ENCODE measurements around the gene TMED10. TPM values are rescaled to one million over a fixed set of nuclear protein-coding genes. Genes with fewer than 3 reads are reported as not detected.

The TMED10 gene
- total RNA-seq, 1 donor from 2014 or later: 380 TPM

DNA sequence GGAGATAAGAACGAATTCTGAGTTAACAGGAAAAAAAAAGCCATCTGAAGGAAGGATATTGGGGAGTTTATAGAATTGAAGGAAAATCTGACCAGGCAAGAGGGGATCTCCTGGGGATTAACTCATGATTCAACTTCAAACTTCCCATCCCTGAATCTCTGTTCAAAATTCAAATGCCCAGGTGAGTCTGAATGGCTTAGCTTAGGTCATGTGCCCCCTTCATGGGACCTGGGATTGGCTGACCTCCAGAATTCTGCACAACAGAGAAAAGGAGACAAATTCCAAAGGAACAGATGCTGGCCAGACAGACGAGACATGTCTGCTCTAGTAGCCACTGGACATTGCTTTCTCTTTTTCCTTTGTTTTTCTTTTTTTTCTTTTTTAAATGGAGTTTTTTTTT lies 26.2 kb upstream of the TMED10 start:
- TF ChIP-seq, protein P1, sequence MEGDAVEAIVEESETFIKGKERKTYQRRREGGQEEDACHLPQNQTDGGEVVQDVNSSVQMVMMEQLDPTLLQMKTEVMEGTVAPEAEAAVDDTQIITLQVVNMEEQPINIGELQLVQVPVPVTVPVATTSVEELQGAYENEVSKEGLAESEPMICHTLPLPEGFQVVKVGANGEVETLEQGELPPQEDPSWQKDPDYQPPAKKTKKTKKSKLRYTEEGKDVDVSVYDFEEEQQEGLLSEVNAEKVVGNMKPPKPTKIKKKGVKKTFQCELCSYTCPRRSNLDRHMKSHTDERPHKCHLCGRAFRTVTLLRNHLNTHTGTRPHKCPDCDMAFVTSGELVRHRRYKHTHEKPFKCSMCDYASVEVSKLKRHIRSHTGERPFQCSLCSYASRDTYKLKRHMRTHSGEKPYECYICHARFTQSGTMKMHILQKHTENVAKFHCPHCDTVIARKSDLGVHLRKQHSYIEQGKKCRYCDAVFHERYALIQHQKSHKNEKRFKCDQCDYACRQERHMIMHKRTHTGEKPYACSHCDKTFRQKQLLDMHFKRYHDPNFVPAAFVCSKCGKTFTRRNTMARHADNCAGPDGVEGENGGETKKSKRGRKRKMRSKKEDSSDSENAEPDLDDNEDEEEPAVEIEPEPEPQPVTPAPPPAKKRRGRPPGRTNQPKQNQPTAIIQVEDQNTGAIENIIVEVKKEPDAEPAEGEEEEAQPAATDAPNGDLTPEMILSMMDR (IDR thresholded peaks at IDR 0.05): no peak
- H3K27ac Mint-ChIP-seq (ENCODE audit: unreplicated experiment): no peak overlapping the region
- H3K4me3 Mint-ChIP-seq (ENCODE audit: unreplicated experiment): no peak overlapping the region
- H3K9me3 Mint-ChIP-seq (ENCODE audit: unreplicated experiment): no peaks in the 10 kb centered on the region
- peaks cover 23% of the 10 kb centered on the region for H3K4me1 Mint-ChIP-seq (ENCODE audit: unreplicated experiment)
- no peaks in the 10 kb centered on the region for H3K36me3 Mint-ChIP-seq (ENCODE audit: unreplicated experiment)
- no peaks in the 10 kb centered on the region for H3K27me3 Mint-ChIP-seq (ENCODE audit: unreplicated experiment)
- DNase-seq (ENCODE audit: extremely low spot score, unreplicated experiment): no peak

DNA sequence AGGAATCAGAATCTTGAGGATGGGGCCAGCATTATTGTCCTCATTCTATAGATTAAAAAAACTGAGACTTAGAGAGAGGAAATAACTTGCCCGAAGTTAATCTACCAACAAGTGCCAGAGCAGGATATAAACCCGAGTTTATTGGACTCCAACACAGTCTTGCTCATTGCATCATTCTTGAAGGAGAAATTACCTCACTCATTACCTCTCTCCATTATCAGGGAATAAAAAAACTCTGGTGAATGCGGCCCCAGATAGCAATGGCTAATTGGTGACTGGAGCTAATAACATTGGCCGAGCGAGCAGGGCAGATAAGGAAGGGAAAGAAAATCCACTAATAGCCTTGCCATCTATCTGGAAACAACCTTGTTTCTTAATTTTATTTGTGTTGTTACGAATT lies 24.7 kb upstream of the TMED10 start:
- no peak for DNase-seq (ENCODE audit: extremely low spot score, unreplicated experiment)
- no peaks in the 10 kb centered on the region for H3K9me3 Mint-ChIP-seq (ENCODE audit: unreplicated experiment)
- TF ChIP-seq, protein P1 (IDR thresholded peaks at IDR 0.05): no peak
- H3K27ac Mint-ChIP-seq (ENCODE audit: unreplicated experiment): no peak overlapping the region
- H3K4me1 Mint-ChIP-seq (ENCODE audit: unreplicated experiment): peaks cover 23% of the 10 kb centered on the region
- no peaks in the 10 kb centered on the region for H3K36me3 Mint-ChIP-seq (ENCODE audit: unreplicated experiment)
- H3K4me3 Mint-ChIP-seq (ENCODE audit: unreplicated experiment): no peak overlapping the region
- no peaks in the 10 kb centered on the region for H3K27me3 Mint-ChIP-seq (ENCODE audit: unreplicated experiment)

DNA sequence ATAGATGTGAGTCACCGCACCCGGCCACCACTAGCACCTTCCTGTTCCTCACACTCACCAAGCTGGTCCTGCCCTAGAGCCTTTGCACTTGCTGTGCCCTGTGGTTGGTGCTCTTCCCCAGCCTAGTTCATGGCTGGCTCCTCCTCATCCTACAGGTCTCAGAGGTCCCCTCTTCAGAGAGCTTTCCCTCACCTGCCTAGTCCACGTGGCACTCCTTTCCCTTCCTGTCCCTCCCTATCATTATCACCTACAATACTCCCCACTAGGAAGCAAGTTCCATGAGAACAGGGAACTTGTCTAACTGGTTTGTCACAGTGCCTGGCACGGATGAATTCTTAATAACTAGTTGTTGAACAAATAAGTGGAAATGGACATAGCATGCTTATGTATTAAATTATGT lies 24.0 kb upstream of the TMED10 start:
- TF ChIP-seq, protein P1 (IDR thresholded peaks at IDR 0.05): no peak
- H3K4me3 Mint-ChIP-seq (ENCODE audit: unreplicated experiment): no peak overlapping the region
- no peaks in the 10 kb centered on the region for H3K9me3 Mint-ChIP-seq (ENCODE audit: unreplicated experiment)
- H3K27me3 Mint-ChIP-seq (ENCODE audit: unreplicated experiment): no peaks in the 10 kb centered on the region
- peaks cover 23% of the 10 kb centered on the region for H3K4me1 Mint-ChIP-seq (ENCODE audit: unreplicated experiment)
- H3K36me3 Mint-ChIP-seq (ENCODE audit: unreplicated experiment): no peaks in the 10 kb centered on the region
- H3K27ac Mint-ChIP-seq (ENCODE audit: unreplicated experiment): no peak overlapping the region
- DNase-seq (ENCODE audit: extremely low spot score, unreplicated experiment): no peak

DNA sequence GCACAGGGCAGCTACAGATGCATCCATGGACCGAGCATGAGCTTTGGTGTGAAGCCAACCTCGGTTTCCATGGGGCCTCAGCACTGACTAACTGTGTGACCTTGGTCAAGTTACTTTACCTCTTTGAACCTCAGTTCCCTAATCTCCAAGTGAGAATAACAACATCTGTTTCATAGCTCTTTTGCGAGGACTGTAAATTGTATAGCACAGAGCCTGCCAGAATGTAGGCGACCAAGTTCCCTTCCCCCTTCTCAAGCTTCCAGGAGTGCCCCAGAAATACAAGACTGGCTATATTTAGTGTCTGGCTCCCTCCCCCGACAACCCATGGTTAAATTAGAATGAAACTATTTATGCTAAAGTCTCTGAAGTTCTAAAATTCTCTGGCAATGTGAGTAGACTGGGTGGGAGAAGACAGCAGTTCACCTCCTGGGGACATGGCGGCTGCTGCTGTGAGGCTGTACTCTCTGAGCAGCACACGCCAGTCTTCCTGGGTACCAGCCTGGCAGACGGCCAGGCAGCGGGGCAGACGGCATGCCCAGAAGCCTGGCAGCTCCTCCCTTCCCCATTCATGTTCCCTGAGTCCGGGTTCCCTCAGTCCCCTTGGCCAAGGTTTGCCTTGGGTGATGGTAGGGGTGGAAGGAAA lies 22.0 kb upstream of the TMED10 start:
- H3K36me3 Mint-ChIP-seq (ENCODE audit: unreplicated experiment): no peaks in the 10 kb centered on the region
- no peaks in the 10 kb centered on the region for H3K9me3 Mint-ChIP-seq (ENCODE audit: unreplicated experiment)
- DNase-seq (ENCODE audit: extremely low spot score, unreplicated experiment): no peak
- TF ChIP-seq, protein P1 (IDR thresholded peaks at IDR 0.05): no peak
- H3K27me3 Mint-ChIP-seq (ENCODE audit: unreplicated experiment): no peaks in the 10 kb centered on the region
- H3K4me1 Mint-ChIP-seq (ENCODE audit: unreplicated experiment): peaks cover 13% of the 10 kb centered on the region
- no peak overlapping the region for H3K27ac Mint-ChIP-seq (ENCODE audit: unreplicated experiment)
- H3K4me3 Mint-ChIP-seq (ENCODE audit: unreplicated experiment): no peak overlapping the region

DNA sequence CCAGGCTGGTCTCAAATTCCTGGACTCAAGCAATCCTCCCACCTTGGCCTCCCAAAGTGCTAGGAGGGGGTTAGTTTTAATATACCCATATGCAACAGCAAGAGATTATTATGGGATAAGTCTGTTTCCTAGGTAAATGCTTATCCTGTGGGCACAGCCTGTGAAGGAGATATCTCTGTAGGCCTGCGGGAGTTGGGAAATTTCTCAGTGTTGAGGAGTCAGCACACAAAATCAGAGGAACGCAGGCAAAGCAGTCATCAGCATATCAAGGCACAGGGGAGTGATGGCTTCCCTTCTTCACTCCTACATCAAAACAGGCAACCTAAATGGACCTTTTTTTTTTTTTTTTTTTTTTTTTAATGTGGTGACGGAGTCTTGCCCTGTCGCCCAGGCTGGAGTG lies 20.9 kb upstream of the TMED10 start:
- Mint-ChIP-seq H3K36me3 (ENCODE audit: unreplicated experiment) (no peaks in the 10 kb centered on the region), H3K4me3 (ENCODE audit: unreplicated experiment) (no peak overlapping the region), H3K9me3 (ENCODE audit: unreplicated experiment) (no peaks in the 10 kb centered on the region), H3K27ac (ENCODE audit: unreplicated experiment) (no peak overlapping the region), H3K4me1 (ENCODE audit: unreplicated experiment) (peaks cover 7% of the 10 kb centered on the region), H3K27me3 (ENCODE audit: unreplicated experiment) (no peaks in the 10 kb centered on the region)
- no peak for DNase-seq (ENCODE audit: extremely low spot score, unreplicated experiment)
- TF ChIP-seq, protein P1 (IDR thresholded peaks at IDR 0.05): no peak
